ENCODE measurements around the gene PIGQ.
A peak's percentile ranks its signal among the peaks of the same experiment; 100 is the strongest.

Gene PIGQ

GRCh38 chr16:606656-607307, 37.0 kb downstream of the PIGQ start:
- no peak for DNase-seq (ENCODE audit: low spot score)

- no peak for DNase-seq (ENCODE audit: low spot score)
Measured at GRCh38 chr16:608019-608418, 38.3 kb downstream of the PIGQ start.

DNA sequence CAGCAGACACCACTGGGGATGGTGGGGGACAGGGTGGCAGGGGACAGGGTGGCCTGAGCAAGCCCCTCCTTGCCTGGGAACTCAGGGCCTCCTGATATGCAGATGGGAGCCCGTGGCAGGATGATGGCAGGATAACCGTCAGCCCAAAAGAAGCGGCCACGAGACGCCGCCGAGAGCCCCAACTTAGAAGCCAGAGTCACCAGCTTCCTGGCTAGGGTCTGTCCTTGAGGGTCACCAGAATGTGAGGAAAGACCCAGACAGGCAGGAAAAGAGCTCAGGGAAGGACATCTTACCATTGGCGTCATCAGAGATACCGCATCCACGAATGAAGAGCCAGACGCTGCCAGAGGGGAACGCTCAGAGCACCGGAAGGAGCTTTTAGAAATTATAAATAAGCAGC, 39.5 kb downstream of the PIGQ start:
- no peak for DNase-seq (ENCODE audit: low spot score)

- DNase-seq (ENCODE audit: low spot score) = no peak
Measured at GRCh38 chr16:609984-610383, 40.2 kb downstream of the PIGQ start.

DNA sequence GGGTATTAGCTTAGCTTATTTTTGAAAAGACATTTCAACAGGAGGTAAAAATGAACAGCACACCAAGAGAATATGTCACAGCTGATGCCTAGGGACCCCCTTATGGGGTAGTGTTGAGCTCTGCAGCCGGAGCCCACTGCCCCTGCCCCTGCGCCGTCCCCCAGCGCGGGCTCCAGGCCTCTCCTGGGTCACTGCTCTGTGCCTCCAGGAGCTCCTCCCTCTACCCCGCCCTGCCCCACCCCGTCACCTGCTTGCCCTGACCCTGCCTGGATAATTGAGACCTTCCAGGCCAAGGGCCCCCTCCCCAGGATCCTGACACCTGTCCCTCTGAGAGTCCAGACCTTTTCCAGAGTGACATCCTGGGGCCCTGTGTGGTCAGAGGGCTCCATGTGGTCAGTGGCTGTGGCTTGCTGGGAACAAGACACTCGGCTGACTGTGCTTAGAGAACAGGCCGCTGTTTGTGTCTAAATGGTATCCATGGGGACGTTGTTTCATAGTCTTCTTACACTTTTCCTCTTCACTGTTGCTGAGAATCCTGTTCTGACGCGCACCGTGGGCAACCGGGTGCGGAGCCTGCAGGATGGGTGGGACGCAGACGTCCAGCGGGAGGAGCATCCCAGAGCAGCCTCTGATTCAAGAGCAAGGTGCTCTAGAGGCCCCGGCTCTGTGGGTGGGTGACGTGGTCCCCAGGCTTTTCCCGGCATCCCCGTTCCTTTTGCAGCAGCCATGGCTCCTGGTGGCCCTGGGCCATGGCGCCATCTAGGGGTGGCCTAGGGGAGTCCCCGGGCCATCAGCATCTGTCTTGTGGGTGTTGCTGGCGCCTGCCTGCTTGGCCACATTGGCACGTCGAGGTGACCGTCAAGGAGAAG, 41.0 kb downstream of the PIGQ start:
- peak; percentile 36 for DNase-seq (ENCODE audit: low spot score)

DNA sequence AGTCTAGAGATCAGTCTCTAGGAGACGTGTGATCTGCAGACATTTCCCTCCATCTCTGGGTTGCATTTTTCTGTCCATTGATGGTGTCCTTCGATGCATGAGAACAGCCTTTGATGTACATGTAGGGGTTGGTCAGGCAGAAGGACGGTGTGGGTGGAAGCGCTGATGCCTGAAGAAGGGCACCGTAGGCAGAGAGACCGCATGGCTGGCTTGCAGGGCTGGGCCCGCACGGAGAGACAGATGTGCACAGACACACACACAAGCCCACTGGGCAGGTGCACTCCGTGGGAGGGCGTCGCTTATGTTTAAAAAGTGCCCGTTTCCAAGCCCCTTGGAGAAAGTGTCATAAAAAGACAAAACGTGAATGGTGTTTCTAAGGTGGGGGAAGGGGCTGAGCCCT, 45.4 kb downstream of the PIGQ start:
- no peak for DNase-seq (ENCODE audit: low spot score)

GRCh38 chr16:616733-617586, 47.2 kb downstream of the PIGQ start:
- no peak for DNase-seq (ENCODE audit: low spot score)

DNA sequence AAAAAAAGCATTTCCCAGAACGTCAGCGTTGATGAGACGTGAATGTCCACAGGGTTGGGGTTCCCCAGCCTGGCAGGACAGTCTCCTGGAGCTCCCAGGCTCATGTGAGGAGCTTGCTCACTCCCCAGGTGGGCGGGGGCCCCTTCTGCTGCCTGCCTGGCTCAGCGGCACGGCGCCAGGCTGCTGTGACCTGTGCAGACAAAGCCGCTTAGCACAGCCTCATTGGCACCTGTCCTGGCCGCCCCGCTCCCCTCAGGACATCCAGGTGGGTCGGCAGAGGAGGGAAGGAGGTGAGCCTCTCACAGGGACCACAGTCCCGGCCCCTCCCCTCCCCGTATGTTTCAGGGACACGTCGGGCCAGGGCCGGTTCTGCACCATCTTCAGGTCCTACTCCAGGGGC, 48.1 kb downstream of the PIGQ start:
- DNase-seq (ENCODE audit: low spot score) = no peak

DNA sequence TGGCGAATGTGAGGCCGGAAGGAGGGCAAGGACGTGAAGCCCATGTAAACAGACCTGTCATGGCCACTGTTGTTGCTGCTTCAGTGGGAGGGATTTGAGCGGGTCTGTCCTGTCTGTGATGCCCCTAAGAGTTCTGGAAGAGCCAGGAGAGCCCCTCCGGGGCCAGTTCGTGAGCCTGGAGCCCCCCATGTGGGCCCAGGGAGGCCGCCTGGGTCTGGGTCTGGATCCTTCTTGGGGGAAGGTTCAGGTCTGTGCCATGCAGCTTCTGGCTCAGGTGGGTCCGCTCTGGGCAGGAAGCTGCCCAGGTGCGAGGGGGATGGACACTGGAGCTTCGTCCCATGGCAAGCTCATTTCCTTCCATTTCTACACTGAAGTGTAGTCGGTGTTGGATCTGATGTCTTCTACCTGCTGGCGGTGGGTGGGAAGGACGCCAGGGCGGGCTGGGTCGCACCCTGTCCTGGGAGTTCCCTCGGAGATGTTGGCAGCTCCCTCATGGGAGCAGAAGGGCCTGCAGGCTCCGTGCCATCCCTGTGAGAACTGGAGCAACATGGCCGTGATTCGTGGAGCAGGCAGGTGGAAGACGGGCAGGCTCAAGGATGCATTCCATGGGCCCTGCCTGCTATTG, 49.8 kb downstream of the PIGQ start:
- no peak for DNase-seq (ENCODE audit: low spot score)

DNA sequence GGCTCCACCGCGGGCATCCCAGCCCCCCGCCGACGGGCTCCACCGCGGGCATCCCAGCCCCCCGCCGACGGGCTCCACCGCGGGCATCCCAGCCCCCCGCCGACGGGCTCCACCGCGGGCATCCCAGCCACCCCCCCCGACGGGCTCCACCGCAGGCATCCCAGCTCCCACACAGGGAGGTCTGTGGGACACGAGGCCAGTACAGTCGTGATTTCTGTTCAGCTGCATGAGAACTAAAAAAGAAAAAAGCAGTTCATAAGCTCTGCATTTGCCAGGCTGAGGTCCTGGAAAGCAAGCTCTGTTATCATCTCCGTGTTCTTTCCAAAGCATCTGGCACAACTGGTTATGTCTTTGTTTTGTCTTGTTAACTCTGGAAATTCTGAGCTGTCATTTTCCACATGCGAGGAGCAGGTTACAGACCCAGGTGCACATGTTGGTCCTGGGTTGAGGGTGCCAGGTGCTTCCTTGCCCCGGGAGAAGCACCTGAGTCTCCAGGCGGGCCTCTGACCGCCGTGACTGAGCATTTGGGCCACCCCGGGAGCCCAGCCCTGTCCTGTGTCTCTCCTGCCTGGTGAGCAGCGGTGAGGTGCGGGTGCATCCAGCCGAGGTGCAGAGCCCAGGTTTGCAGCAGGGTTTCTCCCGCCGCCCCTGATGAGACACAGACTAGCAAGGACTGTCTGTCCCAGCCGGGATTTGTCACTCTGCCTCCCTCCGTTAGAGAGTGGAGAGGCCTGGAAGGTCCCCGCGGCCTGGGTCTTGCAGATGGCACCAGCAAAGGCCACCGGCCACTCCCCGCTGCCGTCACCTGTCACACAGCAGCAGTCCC, 51.1 kb downstream of the PIGQ start:
- no peak for DNase-seq (ENCODE audit: low spot score)

DNA sequence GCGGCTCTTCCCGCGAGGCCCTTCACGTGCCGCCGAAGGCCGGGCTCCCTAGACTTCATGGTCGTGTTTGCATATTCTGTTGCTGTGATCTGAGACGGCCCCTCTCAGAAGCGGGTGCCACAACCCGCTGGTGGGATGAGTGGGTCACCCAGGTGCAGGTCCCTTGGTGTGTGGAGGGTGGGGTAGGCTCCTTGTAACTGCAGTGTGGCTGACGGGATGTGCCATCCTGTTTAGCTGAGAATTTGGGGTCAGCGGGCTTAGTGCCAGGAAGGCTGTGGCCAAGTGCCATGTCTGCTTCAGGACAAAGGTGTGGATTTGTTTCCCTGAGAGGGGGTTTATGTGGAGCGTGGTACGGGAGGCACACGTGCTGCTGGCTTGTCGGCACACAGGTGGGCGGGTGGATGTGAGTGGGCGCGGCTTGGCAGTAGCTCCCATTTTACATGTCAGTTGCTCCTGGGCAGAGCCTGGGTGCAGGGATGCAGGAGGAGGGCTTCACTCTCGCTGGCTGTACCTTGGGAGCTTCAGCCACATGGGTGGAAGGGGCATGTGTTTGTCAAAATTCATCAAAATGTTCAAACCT, 51.8 kb downstream of the PIGQ start:
- DNase-seq (ENCODE audit: low spot score) = no peak

- DNase-seq (ENCODE audit: low spot score) = no peak
Measured at GRCh38 chr16:622920-623280, 53.1 kb downstream of the PIGQ start.

GRCh38 chr16:624526-625070, 54.8 kb downstream of the PIGQ start:
- DNase-seq (ENCODE audit: low spot score) = no peak

DNA sequence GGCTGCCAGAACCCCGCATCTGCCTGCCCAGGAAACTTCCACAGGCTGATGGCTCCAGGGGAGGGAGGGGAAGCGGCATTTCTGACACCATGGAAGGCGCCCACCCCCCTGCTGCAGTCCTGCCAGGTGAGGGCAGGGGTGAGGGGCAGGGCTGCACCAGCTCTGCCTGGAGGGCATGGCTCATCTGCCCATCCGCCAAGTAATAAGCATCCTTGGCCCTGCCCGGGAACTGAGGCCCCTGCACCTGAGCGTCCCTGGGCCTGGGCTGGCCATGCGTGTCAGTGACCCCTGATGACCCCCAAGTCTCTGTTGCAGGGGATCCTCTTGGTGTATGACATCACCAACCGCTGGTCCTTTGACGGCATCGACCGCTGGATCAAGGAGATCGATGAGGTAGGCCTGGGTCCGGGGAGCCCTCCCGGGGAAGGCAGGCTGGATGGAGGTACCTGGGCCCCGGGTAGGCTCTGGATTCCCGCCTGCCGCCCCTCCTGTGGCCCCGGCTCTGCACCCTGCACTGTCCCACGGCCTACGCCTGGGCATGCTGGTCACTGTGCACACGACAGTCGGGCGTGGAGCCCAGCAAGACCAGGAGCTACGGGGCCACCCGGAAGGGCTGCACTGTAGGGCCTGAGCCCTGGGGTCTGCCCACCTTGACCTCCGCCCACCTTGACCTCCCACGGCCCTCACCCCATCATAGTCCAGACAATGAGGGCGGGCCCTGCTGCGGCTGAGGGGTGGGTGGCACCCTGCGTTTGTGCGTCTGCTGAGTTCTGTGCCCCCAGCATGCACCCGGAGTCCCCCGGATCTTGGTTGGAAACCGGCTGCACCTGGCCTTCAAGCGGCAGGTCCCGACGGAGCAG, 55.6 kb downstream of the PIGQ start:
- no peak for DNase-seq (ENCODE audit: low spot score)

- DNase-seq (ENCODE audit: low spot score) = no peak
Measured at GRCh38 chr16:625977-626765, 56.4 kb downstream of the PIGQ start.

DNA sequence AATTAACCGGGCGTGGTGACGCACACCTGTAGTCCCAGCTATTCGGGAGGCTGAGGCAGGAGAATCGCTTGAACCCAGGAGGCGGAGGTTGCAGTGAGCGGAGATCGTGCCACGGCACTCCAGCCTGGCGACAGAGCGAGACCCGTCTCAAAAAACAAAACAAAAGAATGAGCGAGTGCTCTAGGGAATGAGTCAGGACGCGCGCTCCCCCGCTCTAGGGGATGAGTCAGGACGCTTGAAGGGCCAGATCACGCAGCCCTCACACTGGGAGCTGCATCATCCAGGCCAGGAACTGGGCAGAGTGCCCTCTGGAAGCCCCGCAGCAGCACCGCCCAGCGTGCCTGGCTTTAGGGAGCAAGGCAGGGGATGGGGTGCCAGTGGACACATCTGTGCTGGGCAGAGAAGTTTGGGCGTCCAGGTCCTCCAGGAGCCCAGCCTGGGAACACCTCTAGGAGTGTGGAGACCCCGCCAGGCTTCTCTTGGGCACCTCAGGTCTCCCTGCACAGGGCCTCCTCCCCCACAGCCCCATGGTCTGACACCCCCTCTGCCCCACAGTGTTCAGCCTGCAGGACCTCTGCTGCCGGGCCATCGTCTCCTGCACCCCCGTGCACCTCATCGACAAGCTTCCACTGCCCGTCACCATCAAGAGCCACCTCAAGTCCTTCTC, 57.2 kb downstream of the PIGQ start:
- DNase-seq (ENCODE audit: low spot score) = no peak

DNA sequence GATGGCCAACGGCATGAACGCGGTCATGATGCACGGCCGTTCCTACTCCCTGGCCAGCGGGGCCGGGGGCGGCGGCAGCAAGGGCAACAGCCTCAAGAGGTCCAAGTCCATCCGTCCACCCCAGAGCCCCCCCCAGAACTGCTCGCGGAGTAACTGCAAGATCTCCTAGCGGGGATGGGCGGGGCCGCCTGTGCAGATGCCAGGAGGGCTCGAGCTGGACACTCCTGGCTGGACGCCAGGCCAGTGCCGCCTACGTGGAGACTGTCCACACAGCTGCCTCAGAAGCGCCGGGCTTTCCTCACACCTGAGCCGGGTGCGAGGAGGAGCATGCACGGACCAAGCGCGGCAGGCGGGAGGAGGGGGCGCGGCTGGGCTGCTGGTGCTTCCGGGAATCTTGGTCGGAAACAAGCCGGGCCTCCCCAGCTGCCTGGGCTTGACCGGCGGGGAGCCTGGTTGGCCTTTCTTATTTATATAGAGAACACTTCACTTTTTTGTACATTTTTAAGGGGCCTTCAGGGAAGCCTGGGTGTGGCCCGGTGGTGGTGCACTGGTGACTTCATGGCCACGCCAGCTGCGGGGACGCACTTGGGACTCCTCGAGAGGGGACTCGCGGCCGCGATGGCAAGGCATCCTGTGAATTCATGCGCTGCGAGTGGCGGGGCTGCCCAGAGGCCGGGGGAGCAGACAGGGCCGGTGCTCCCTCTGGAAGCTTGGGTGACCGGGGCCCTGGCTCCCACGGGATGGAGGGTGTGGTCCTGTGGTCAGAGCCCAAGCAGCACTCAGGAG, 57.9 kb downstream of the PIGQ start:
- DNase-seq (ENCODE audit: low spot score) = no peak
